Measurements from ENCODE around the gene ATG9B.
A peak's percentile ranks its signal among the peaks of the same experiment; 100 is the strongest.

Gene ATG9B

GRCh38 chr7:150977382-150978125 is 46.7 kb downstream of the ATG9B start:
- peak; percentile 59 for DNase-seq

GRCh38 chr7:150976529-150977381 is 47.5 kb downstream of the ATG9B start:
- peak; percentile 78 for DNase-seq

GRCh38 chr7:150975536-150976319 is 48.6 kb downstream of the ATG9B start:
- DNase-seq = no peak

- DNase-seq = peak; percentile 86
Measured at GRCh38 chr7:150974468-150975391, 49.6 kb downstream of the ATG9B start.

GRCh38 chr7:150973571-150974451 is 50.5 kb downstream of the ATG9B start:
- peak; percentile 95 for DNase-seq

GRCh38 chr7:150972741-150973140 is 51.6 kb downstream of the ATG9B start:
- DNase-seq = no peak

GRCh38 chr7:150972023-150972468 is 52.2 kb downstream of the ATG9B start:
- no peak for DNase-seq

- peak; percentile 40 for DNase-seq
Measured at GRCh38 chr7:150971242-150972022, 52.9 kb downstream of the ATG9B start.

GRCh38 chr7:150970424-150970823 is 53.9 kb downstream of the ATG9B start:
- no peak for DNase-seq

- DNase-seq = no peak
Measured at GRCh38 chr7:150969475-150969874, 54.8 kb downstream of the ATG9B start.

- DNase-seq = no peak
Measured at GRCh38 chr7:150968734-150969372, 55.4 kb downstream of the ATG9B start.

- DNase-seq = no peak
Measured at GRCh38 chr7:150968056-150968733, 56.1 kb downstream of the ATG9B start.

- DNase-seq = no peak
Measured at GRCh38 chr7:150967349-150967748, 56.9 kb downstream of the ATG9B start.

GRCh38 chr7:150966002-150966401 is 58.3 kb downstream of the ATG9B start:
- no peak for DNase-seq

GRCh38 chr7:150965273-150965830 is 58.9 kb downstream of the ATG9B start:
- no peak for DNase-seq
